KMS-11 (cell line): ENCODE measurements around the gene ZNF888.
"Not testable (repeated sequence)": the region's sequence is repeated elsewhere in the genome, so short reads cannot be mapped to it uniquely, and the experiment has no call there.

Experiments
- H2AFZ ChIP-seq: fragments of 200-600 bp; sonication (generic); 2 replicates; pipeline ENCODE4 v1.6.1; 2016; ENCODE audit warnings: antibody characterized with exemption, mixed run types, low read depth
- H3K27ac ChIP-seq: fragments of 200-600 bp; sonication (generic); 2 replicates; pipeline ENCODE4 v1.6.1; 2016; ENCODE audit warnings: mild to moderate bottlenecking, mixed run types
- H3K27me3 ChIP-seq: fragments of 200-600 bp; sonication (generic); 2 replicates; pipeline ENCODE4 v1.6.1; 2017; ENCODE audit warnings: mild to moderate bottlenecking, low read depth, mixed run types, moderate library complexity; ENCODE audit not compliant: insufficient read depth
- H3K36me3 ChIP-seq: fragments of 200-600 bp; sonication (generic); 2 replicates; pipeline ENCODE4 v1.6.1; 2017; ENCODE audit warnings: mild to moderate bottlenecking, mixed run types; ENCODE audit not compliant: insufficient read depth
- H3K4me1 ChIP-seq: fragments of 200-600 bp; sonication (generic); 2 replicates; pipeline ENCODE4 v1.6.1; 2016; ENCODE audit warnings: mild to moderate bottlenecking, low read depth, mixed run types; ENCODE audit not compliant: poor library complexity, severe bottlenecking
- H3K4me2 ChIP-seq: fragments of 200-600 bp; sonication (generic); 2 replicates; pipeline ENCODE4 v1.7.0; 2016; ENCODE audit warnings: mild to moderate bottlenecking, mixed run types
- H3K4me3 ChIP-seq: fragments of 200-600 bp; sonication (generic); IDR thresholded peaks from 2 replicates; pipeline ENCODE4 v1.6.1; 2017; ENCODE audit warnings: low read depth, low read length, mixed read lengths; ENCODE audit not compliant: insufficient read depth
- H3K79me2 ChIP-seq: fragments of 200-600 bp; sonication (generic); 2 replicates; pipeline ENCODE4 v1.6.1; 2016; ENCODE audit warnings: low read depth, mixed run types; ENCODE audit not compliant: insufficient read depth
- H3K9ac ChIP-seq: fragments of 200-600 bp; sonication (generic); 2 replicates; pipeline ENCODE4 v1.6.1; 2016; ENCODE audit warnings: mild to moderate bottlenecking, mixed run types
- H4K20me1 ChIP-seq: fragments of 200-600 bp; sonication (generic); 2 replicates; pipeline ENCODE4 v1.6.1; 2016; ENCODE audit warnings: mild to moderate bottlenecking, mixed run types; ENCODE audit not compliant: insufficient read depth
- CTCF ChIP-seq: fragments of 200-600 bp; sonication (generic); conservative IDR thresholded peaks from 2 replicates; pipeline ENCODE4 v1.6.1; 2017; ENCODE audit warnings: low read depth, mild to moderate bottlenecking, antibody characterized with exemption, low read length, moderate library complexity, mixed read lengths

ZNF888 gene

GRCh38 chr19:52938761-52939160, 15.5 kb upstream of the ZNF888 start:
- H3K4me3 ChIP-seq: no peak overlapping the region
- H2AFZ ChIP-seq: no peak overlapping the region
- no peaks in the 10 kb centered on the region for H3K36me3 ChIP-seq
- H3K27me3 ChIP-seq: no peaks in the 10 kb centered on the region
- no peak for TF ChIP-seq CTCF
- no peaks in the 10 kb centered on the region for H3K79me2 ChIP-seq
- no peak overlapping the region for H3K4me2 ChIP-seq
- no peaks in the 10 kb centered on the region for H4K20me1 ChIP-seq
- no peak overlapping the region for H3K27ac ChIP-seq
- H3K9ac ChIP-seq: no peak overlapping the region
- H3K4me1 ChIP-seq: no peaks in the 10 kb centered on the region

GRCh38 chr19:52936954-52937325, 13.7 kb upstream of the ZNF888 start:
- Histone ChIP-seq H3K36me3 (no peaks in the 10 kb centered on the region), H3K79me2 (no peaks in the 10 kb centered on the region), H3K9ac (no peak overlapping the region), H2AFZ (no peak overlapping the region), H4K20me1 (no peaks in the 10 kb centered on the region), H3K4me3 (no peak overlapping the region), H3K4me2 (no peak overlapping the region), H3K27ac (no peak overlapping the region), H3K27me3 (no peaks in the 10 kb centered on the region), H3K4me1 (no peaks in the 10 kb centered on the region)
- no peak for TF ChIP-seq CTCF

GRCh38 chr19:52936151-52936953, 13.1 kb upstream of the ZNF888 start:
- Histone ChIP-seq H4K20me1 (no peaks in the 10 kb centered on the region), H3K9ac (no peak overlapping the region), H3K4me3 (no peak overlapping the region), H3K36me3 (no peaks in the 10 kb centered on the region), H2AFZ (no peak overlapping the region), H3K27ac (no peak overlapping the region), H3K4me1 (no peaks in the 10 kb centered on the region), H3K27me3 (no peaks in the 10 kb centered on the region), H3K4me2 (no peak overlapping the region), H3K79me2 (no peaks in the 10 kb centered on the region)
- TF ChIP-seq CTCF: no peak

- Histone ChIP-seq H3K27ac (no peak overlapping the region), H3K27me3 (no peaks in the 10 kb centered on the region), H3K79me2 (no peaks in the 10 kb centered on the region), H3K9ac (no peak overlapping the region), H4K20me1 (no peaks in the 10 kb centered on the region), H3K36me3 (no peaks in the 10 kb centered on the region), H3K4me3 (no peak overlapping the region), H3K4me1 (no peaks in the 10 kb centered on the region), H2AFZ (no peak overlapping the region), H3K4me2 (no peak overlapping the region)
- no peak for TF ChIP-seq CTCF
Measured at GRCh38 chr19:52935434-52935833, 12.2 kb upstream of the ZNF888 start.

GRCh38 chr19:52924641-52925040, 1.4 kb upstream of the ZNF888 start:
- H4K20me1 ChIP-seq: not testable (repeated sequence)

More at GRCh38 chr19:52924641-52925040, 1.4 kb upstream of the ZNF888 start:
- not testable (repeated sequence) for H3K4me2 ChIP-seq, H3K27me3 ChIP-seq, H3K4me3 ChIP-seq, H3K79me2 ChIP-seq, H3K36me3 ChIP-seq, H3K9ac ChIP-seq, H3K4me1 ChIP-seq, H3K27ac ChIP-seq, H2AFZ ChIP-seq
